HG02870 (cell line): Measurements from ENCODE around the gene KRT31.
"Not testable (repeated sequence)": the region's sequence is repeated elsewhere in the genome, so short reads cannot be mapped to it uniquely, and the experiment has no call there.

ENCODE experiments used
- ATAC-seq: cut with Tn5 transposase; IDR thresholded peaks from one replicate; pipeline ENCODE4 v1.9.1; 2021; ENCODE audit warnings: mild to moderate bottlenecking, moderate library complexity; ENCODE audit not compliant: unreplicated experiment

The KRT31 gene

DNA sequence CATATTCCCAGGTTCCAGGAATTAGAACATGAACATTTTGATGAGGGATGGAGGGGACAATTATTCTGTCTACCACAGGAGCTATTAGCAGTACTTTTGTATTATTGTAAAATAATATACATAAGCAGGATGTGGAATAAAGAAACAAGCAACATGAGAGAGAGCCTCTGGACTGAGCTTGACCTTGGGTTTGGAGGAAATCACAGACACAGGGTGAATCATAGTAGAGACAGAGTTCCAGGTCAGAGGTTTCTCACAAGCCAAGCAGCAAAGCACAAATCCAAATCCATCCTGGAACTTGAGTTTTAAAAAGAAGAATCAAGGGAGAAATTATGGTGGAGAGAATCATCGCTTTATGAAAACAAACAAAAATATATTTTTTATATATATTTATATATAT is 5.1 kb downstream of the KRT31 start:
- ATAC-seq = no peak

- ATAC-seq = no peak
Measured at GRCh38 chr17:41391535-41391934, 5.9 kb downstream of the KRT31 start.

DNA sequence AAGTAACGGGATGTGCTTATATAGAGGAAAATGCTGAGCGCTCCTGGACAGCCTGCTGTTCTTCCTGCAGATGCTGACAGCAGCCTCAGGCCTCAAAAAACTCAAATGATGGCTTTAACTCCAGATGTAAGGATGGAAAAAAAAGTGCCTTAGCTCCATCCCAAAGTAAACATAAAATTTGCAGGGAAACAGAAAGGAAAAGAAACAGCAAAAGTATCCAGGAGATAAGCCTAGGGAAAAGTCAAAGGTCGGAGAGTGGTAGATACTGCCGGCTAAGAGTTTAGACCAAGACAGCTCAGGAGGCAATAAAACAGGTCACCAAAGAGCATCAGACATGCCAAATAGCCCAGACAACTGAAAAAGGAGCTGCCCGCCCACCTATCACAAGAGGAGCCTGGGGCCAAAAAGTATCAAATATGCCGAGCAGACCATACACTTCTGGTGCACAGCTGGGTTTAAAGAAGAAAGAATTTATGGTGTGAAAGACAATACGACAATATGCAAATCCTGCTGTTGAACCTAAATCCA is 6.9 kb downstream of the KRT31 start:
- ATAC-seq = no peak

DNA sequence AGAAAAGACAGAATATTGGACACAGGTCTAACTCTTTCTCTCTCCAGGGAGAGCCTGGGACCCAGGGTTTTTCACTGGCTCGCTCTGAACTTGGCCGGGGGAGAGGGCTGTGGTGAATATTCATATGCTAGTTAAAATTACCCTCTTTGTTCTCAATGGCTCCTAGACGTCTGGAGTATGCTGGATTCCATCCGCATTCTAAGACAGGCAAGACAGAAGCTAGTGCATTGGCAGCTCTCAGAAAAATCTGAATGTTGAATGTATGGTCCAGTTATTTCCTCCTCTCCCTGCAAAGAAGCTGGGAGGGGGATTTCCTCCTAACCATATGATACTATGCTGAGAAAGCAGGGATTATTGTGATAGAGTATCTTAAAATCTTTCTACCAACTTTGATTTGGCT is 9.7 kb downstream of the KRT31 start:
- ATAC-seq = no peak

GRCh38 chr17:41386227-41386626 is 11.2 kb downstream of the KRT31 start:
- ATAC-seq = no peak

DNA sequence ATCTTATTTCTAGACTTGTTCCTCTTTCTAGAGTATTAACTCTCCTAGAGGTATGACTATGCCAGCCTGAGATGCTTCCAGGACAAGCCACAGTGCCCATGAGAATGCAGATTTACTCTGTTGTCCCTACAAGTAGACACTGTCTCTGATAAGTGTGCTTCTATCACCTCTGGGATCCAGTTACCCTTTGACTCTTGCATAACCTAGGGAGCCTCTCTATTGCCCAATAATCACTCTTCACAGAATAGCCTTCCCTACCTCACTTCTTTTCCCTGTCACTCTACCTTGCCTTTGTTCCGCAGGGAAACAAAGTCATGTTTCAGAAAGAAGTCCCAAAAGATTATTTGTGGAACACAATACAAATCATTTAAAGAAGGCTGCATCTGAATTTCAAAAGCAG is 13.7 kb downstream of the KRT31 start:
- no peak for ATAC-seq

DNA sequence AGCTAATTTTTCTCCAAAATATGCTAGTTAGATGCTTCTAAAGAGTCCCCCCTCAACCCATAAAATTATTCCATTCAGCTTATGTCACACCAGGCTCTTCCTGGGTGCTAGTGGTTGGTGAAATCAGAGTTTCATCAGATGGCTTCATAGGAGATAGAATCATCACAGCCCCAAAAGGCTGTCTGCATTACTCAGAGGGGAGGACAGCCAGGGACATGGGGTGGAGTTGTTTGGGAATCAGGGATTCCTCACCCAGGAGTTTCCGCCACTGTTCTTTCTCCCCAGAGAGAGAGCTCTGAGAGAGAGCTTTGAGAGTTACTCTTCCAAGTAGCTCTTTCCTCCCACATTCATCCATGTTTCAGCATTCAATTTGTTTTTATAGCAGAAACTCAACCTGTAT is 15.0 kb downstream of the KRT31 start:
- no peak for ATAC-seq

DNA sequence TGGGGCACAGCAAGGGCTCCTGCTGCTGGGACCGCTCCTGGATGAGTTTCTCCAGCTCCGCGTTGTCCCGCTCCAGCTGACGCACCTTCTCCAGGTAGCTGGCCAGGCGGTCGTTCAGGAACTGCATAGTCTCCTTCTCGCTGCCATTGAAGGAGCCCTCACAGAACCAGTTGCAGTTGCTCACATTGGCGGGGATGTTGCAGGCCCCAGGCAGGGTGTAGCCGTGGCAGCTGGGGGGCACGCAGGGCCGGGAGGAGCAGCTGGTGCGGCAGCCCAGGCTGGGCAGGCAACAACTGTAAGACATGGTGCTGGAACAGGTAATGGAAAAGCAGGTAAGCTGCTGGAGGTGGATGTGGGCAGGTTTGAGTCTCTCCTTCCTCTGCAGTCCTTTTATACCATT is 15.5 kb downstream of the KRT31 start, which contains the start of gene KRT34:
TSS of gene KRT34 (minus strand) at position 364 of the 400 bp plus-strand sequence. CDS start at position 304, 60 bp downstream.
- ATAC-seq = not testable (repeated sequence)

- not testable (repeated sequence) for ATAC-seq
Measured at GRCh38 chr17:41380091-41380490, 17.3 kb downstream of the KRT31 start.

DNA sequence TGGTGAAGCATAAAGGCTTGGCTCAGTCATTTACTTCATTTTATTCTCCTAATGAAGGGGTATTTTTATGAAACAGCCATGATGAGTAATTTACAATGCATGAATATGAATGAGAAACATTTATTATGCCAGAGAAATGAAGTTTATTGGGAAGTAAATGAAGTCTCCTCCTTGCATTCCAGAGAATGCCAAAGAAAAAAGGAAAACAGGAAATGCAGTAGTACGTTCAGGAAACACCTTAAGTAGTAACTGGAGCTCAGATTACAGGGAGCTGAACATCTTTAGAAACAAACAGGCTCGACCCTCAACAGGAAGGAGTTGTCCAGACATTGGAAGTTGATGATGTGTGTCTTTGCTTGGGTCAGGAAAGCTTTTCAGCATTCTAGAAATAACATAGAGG is 19.9 kb downstream of the KRT31 start:
- no peak for ATAC-seq

GRCh38 chr17:41369713-41370112 is 27.7 kb downstream of the KRT31 start, which contains the start of gene KRT33B:
KRT33B (minus strand) TSS chr17:41369813; CDS start chr17:41369750, 63 bp downstream.
- ATAC-seq = no peak

GRCh38 chr17:41369023-41369422 is 28.4 kb downstream of the KRT31 start:
- no peak for ATAC-seq

GRCh38 chr17:41367426-41368075 is 29.9 kb downstream of the KRT31 start:
- no peak for ATAC-seq

- ATAC-seq = no peak
Measured at GRCh38 chr17:41366070-41366469, 31.3 kb downstream of the KRT31 start.

GRCh38 chr17:41363881-41364280 is 33.5 kb downstream of the KRT31 start:
- no peak for ATAC-seq

DNA sequence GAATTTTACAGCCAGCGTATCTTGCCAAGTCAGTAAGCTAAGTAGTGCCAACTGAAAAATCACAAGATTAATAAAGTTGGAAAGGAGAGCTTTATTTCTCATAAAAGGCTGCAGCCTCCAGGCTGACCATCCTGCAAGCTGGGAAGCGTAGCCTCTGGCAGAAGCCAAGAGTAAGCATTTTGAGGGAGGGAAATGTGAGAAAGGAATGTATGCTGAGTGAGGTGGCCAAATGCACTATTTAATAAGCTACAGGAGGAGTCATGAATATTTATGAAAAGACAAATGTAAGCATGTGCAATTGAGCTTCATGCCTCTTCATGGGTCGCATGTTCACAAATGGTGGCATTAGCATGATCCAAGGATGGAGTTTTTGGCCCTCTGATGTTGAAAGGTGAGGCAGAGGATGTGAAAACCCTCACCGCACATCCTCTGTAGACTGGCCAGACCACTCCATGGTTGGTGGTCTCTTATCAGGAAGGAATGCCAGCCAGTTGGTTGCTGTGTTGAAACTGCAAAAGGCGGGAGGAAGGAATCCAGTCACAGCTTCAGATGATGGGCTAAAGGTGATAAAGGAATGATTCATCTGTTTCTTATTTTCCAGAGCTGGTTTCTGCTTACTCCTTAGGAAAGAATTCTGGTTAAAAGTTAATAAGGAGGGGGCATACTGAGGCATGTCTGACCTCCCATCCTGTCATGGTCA is 37.0 kb downstream of the KRT31 start:
- no peak for ATAC-seq

GRCh38 chr17:41354536-41354935 is 42.9 kb downstream of the KRT31 start:
- no peak for ATAC-seq

- ATAC-seq = no peak
Measured at GRCh38 chr17:41352597-41353366, 44.6 kb downstream of the KRT31 start.

DNA sequence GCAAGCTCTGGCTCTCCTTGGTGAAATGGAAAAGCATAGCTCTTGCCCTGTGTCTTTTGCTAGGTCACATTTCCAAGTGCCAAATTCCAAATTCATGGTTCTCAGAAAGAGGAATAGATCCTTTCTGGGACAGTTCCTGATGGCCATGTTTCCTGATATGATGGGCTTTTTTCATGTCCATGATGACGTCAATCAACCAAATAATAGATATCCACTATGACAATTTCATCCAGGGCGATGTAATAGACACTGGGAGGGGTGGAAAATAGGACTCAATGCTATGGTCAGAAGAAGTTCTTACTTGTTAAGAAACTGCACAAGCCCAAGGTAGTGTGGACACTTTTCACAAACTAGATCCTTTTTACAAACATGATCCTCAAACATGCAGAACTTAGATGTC is 46.2 kb downstream of the KRT31 start:
- no peak for ATAC-seq

DNA sequence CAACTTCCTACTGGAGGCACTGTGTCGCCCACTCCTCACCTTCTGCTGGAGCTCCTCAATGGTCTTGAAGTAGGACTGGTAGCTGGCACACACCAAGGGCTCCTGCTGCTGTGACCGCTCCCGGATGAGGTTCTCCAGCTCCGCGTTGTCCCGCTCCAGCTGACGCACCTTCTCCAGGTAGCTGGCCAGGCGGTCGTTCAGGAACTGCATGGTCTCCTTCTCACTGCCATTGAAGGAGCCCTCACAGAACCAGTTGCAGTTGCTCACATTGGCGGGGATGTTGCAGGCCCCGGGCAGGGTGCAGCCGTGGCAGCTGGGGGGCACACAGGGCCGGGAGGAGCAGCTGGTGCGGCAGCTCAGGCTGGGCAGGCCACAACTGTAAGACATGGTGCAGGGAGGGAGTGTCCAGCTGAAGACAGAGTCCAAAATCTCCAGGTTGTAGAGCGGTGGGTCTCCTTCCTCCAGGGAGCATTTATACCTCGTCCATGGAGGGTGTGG is 47.0 kb downstream of the KRT31 start, which contains the start of gene KRT33A:
TSS of gene KRT33A (minus strand) at position 448 of the 498 bp plus-strand sequence. CDS start at position 387, 61 bp downstream.
- not testable (repeated sequence) for ATAC-seq
